ENCODE data around the gene ACAP1.

The ACAP1 gene

GRCh38 chr17:7351665-7352502 is 15.6 kb downstream of the ACAP1 start, which contains the start of gene KCTD11:
Gene KCTD11 (plus strand): TSS chr17:7352162.
- ChIA-PET CTCF (no interaction called here), POLR2A (interaction anchor here (0.6 to 2.0 kb wide), 8 partner anchors 10 to 209 kb away, joined by 3 to 14 read pairs (median 4); partner anchors contain the start of genes NEURL4 and TMEM256)
- DNase-seq (ENCODE audit: extremely low spot score): peak; percentile 80

GRCh38 chr17:7352503-7352889 is 16.2 kb downstream of the ACAP1 start:
- CTCF ChIA-PET: no interaction called here
- POLR2A ChIA-PET: interaction anchor here (0.8 to 1.2 kb wide), 2 partner anchors 23 to 208 kb away, joined by 3 to 4 read pairs; partner anchors contain the start of gene NEURL4
- TF ChIP-seq BHLHE40 (IDR thresholded peaks at IDR 0.05; ENCODE audit: borderline replicate concordance) (no peak), ARNT (IDR thresholded peaks at IDR 0.05) (no peak), ZNF384 (IDR thresholded peaks at IDR 0.05) (no peak), CTBP1 (IDR thresholded peaks at IDR 0.05; ENCODE audit: borderline replicate concordance) (no peak), SUZ12 (IDR thresholded peaks at IDR 0.05) (no peak), LEF1 (IDR thresholded peaks at IDR 0.05; ENCODE audit: borderline replicate concordance) (no peak), FOXK2 (IDR thresholded peaks at IDR 0.05) (no peak), SP1 (IDR thresholded peaks at IDR 0.05) (no peak), FOXA1 (IDR thresholded peaks at IDR 0.05) (no peak), L3MBTL2 (conservative IDR thresholded peaks at IDR 0.05) (no peak), ELF4 (IDR thresholded peaks at IDR 0.05) (no peak), NFRKB (IDR thresholded peaks at IDR 0.05) (no peak), PKNOX1 (IDR thresholded peaks at IDR 0.05) (no peak), HDGF (IDR thresholded peaks at IDR 0.05; ENCODE audit: borderline replicate concordance) (no peak), TARDBP (IDR thresholded peaks at IDR 0.05) (no peak), FOXM1 (IDR thresholded peaks at IDR 0.05; ENCODE audit: borderline replicate concordance) (no peak)
- DNase-seq (ENCODE audit: extremely low spot score): no peak

More at GRCh38 chr17:7351665-7352502, 15.6 kb downstream of the ACAP1 start, which contains the start of gene KCTD11:
- no peak for TF ChIP-seq LEF1 (IDR thresholded peaks at IDR 0.05; ENCODE audit: borderline replicate concordance)
- TF ChIP-seq HDGF (IDR thresholded peaks at IDR 0.05; ENCODE audit: borderline replicate concordance): no peak
- TF ChIP-seq BHLHE40 (IDR thresholded peaks at IDR 0.05; ENCODE audit: borderline replicate concordance): no peak
- TF ChIP-seq ELF4 (IDR thresholded peaks at IDR 0.05): no peak
- no peak for TF ChIP-seq ARNT (IDR thresholded peaks at IDR 0.05)
- TF ChIP-seq FOXA1 (IDR thresholded peaks at IDR 0.05): no peak
- TF ChIP-seq SP1 (IDR thresholded peaks at IDR 0.05): no peak
- TF ChIP-seq SUZ12 (IDR thresholded peaks at IDR 0.05): no peak
- no peak for TF ChIP-seq CTBP1 (IDR thresholded peaks at IDR 0.05; ENCODE audit: borderline replicate concordance)

- POLR2A ChIA-PET: interaction anchor here (1.0 to 1.2 kb wide), 6 partner anchors 24 to 207 kb away, joined by 3 to 11 read pairs (median 3); partner anchors contain the start of genes NEURL4, TMEM102, TNFSF13 and ZBTB4
- CTCF ChIA-PET: no interaction called here
Measured at GRCh38 chr17:7352910-7353635, 16.7 kb downstream of the ACAP1 start.

GRCh38 chr17:7354262-7354843 is 18.0 kb downstream of the ACAP1 start:
- DNase-seq (ENCODE audit: extremely low spot score): no peak
- POLR2A ChIA-PET: interaction anchor here (0.7 to 2.8 kb wide), 6 partner anchors 24 to 206 kb away, joined by 3 to 14 read pairs (median 3); partner anchors contain the start of genes TMEM102 and ZBTB4
- CTCF ChIA-PET: interaction anchor here (1.5 kb wide), 1 partner anchor 16 kb away, joined by 5 read pairs; no protein-coding TSS in a partner anchor
- no peak for TF ChIP-seq NFRKB (IDR thresholded peaks at IDR 0.05)
- no peak for TF ChIP-seq TARDBP (IDR thresholded peaks at IDR 0.05)
- TF ChIP-seq L3MBTL2 (conservative IDR thresholded peaks at IDR 0.05): no peak
- TF ChIP-seq ARNT (IDR thresholded peaks at IDR 0.05): no peak
- no peak for TF ChIP-seq SUZ12 (IDR thresholded peaks at IDR 0.05)
- TF ChIP-seq SP1 (IDR thresholded peaks at IDR 0.05): no peak
- no peak for TF ChIP-seq FOXA1 (IDR thresholded peaks at IDR 0.05)
- no peak for TF ChIP-seq HDGF (IDR thresholded peaks at IDR 0.05; ENCODE audit: borderline replicate concordance)
- TF ChIP-seq PKNOX1 (IDR thresholded peaks at IDR 0.05): no peak
- no peak for TF ChIP-seq ELF4 (IDR thresholded peaks at IDR 0.05)
- no peak for TF ChIP-seq CTBP1 (IDR thresholded peaks at IDR 0.05; ENCODE audit: borderline replicate concordance)

More at GRCh38 chr17:7352910-7353635, 16.7 kb downstream of the ACAP1 start:
- DNase-seq (ENCODE audit: extremely low spot score): no peak
- no peak for TF ChIP-seq FOXK2 (IDR thresholded peaks at IDR 0.05)
- no peak for TF ChIP-seq SP1 (IDR thresholded peaks at IDR 0.05)
- no peak for TF ChIP-seq LEF1 (IDR thresholded peaks at IDR 0.05; ENCODE audit: borderline replicate concordance)
- no peak for TF ChIP-seq TARDBP (IDR thresholded peaks at IDR 0.05)
- no peak for TF ChIP-seq L3MBTL2 (conservative IDR thresholded peaks at IDR 0.05)
- TF ChIP-seq BHLHE40 (IDR thresholded peaks at IDR 0.05; ENCODE audit: borderline replicate concordance): no peak

GRCh38 chr17:7355053-7355452 is 18.7 kb downstream of the ACAP1 start, which contains the start of gene TMEM95:
Gene TMEM95 (plus strand): TSS chr17:7355156. CDS start chr17:7355205, 49 bp downstream.
- TF ChIP-seq NFRKB (IDR thresholded peaks at IDR 0.05) (no peak), ARNT (IDR thresholded peaks at IDR 0.05) (no peak), HDGF (IDR thresholded peaks at IDR 0.05; ENCODE audit: borderline replicate concordance) (no peak), SUZ12 (IDR thresholded peaks at IDR 0.05) (no peak), ZNF384 (IDR thresholded peaks at IDR 0.05) (no peak), L3MBTL2 (conservative IDR thresholded peaks at IDR 0.05) (no peak), TARDBP (IDR thresholded peaks at IDR 0.05) (no peak), CTBP1 (IDR thresholded peaks at IDR 0.05; ENCODE audit: borderline replicate concordance) (no peak), PKNOX1 (IDR thresholded peaks at IDR 0.05) (no peak), FOXA1 (IDR thresholded peaks at IDR 0.05) (no peak), BHLHE40 (IDR thresholded peaks at IDR 0.05; ENCODE audit: borderline replicate concordance) (no peak), SP1 (IDR thresholded peaks at IDR 0.05) (no peak), FOXK2 (IDR thresholded peaks at IDR 0.05) (no peak), FOXM1 (IDR thresholded peaks at IDR 0.05; ENCODE audit: borderline replicate concordance) (no peak), LEF1 (IDR thresholded peaks at IDR 0.05; ENCODE audit: borderline replicate concordance) (no peak), ELF4 (IDR thresholded peaks at IDR 0.05) (no peak)
- CTCF ChIA-PET: interaction anchor here (0.7 to 1.5 kb wide), 5 partner anchors 15 to 90 kb away, joined by 3 to 5 read pairs (median 3); partner anchors contain the start of gene CHRNB1
- no peak for DNase-seq (ENCODE audit: extremely low spot score)
- POLR2A ChIA-PET: interaction anchor here (1.0 to 2.8 kb wide), 2 partner anchors 86 to 206 kb away, joined by 3 to 14 read pairs; no protein-coding TSS in a partner anchor

Measured in HEK293T (cell line).